ENCODE measurements around the gene PITRM1.
"Not testable (repeated sequence)": the region's sequence is repeated elsewhere in the genome, so short reads cannot be mapped to it uniquely, and the experiment has no call there.

Gene PITRM1

DNA sequence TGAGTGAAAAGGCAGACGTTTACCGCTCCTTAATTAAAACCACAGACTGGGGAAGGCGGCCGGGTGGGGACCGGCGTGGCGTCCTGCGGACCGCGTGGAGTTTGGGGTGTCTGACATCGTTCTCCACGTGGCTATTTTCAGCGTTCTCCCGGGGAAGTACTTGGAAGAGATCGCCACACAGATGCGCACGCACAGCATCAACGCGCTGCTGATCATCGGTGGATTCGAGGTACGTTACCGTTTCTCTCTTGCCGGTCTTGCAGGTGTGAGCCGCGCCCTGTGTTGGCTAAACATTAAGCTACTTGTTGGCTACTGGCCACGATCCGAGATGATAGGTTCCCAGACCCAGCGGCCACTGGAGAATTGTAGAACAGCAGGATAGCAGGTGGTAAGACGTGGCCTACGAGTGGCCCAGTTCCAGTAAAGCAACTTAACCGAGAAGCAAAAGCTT lies 53.9 kb downstream of the PITRM1 start:
- no peak for DNase-seq

DNA sequence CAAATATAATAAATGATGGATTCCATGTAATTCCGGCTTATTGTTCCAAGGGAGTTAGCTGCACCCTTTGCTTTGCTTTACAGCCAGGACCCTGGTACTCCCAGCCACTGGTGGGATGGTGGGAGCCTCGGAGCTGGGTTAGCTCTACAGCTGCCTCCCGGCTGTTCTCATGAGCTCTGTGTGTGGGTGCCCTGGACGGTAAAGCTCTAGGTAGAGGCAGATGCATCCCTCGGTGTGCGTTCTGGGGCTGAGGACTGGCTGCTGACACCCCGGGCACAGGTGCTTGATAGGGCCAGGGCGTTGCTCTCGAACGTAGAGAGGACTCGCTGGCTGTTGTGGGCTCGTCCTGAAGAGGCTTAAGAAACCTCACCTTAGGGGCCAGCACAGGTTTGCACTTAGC lies 55.1 kb downstream of the PITRM1 start:
- DNase-seq = no peak

DNA sequence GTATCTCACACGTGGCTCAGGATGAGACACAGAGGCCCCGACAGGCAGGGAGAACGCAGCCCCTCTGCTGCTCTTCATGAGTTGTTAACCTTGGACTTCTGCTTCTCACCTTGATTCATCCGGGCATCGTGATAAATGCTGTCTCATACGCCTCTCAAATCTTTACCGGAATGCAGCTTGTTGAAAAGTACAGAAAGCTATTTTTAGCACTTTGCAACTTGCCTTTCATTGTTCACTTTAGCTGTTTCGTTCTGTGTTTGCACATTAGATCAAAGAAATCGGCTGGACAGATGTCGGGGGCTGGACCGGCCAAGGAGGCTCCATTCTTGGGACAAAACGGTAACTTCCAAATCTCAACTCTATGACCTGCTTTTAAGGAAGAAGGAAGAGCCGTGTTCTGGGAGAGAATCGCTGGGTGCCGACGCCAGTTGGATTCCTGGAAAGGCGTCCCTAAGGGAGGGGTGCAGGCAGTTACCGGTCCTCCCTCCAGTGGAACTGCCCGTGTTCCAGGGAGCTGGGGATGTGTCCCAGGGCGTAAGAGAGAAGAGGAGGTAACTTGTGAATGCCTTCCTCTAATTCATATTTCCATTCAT lies 56.0 kb downstream of the PITRM1 start:
- no peak for DNase-seq

DNA sequence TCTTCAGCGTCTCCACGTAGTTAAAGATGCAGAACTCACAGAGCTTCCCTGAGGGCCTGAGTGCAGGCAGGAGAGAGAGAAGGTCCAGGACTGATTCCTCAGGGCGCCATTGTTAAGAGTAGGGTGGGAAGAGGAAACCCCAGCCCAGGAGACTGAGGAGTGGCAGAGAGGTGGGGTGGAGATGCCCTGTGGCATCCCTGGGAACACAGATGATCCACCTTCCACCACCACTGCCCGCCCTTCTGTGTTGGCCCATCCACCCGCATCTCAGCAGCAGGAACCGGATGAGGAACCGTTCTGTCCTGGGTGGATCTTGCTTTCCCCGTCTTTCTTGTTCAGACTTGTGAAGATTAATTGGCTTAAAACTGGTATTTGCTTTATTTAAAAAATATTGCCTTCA lies 56.9 kb downstream of the PITRM1 start:
- DNase-seq = no peak

DNA sequence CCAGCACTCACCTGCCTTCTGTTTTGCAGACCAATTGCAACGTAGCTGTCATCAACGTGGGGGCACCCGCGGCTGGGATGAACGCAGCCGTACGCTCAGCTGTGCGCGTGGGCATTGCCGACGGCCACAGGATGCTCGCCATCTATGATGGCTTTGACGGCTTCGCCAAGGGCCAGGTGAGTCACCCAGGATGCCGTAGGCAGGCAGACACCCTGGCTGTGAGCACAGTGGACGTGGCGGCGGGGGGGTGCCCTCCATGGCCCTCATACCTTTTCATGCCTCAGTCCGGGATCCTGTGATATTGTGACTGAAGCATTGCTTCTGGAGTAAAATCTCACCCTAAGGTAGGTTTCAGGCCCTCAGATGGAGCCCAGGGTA lies 59.2 kb downstream of the PITRM1 start:
- no peak for DNase-seq

DNA sequence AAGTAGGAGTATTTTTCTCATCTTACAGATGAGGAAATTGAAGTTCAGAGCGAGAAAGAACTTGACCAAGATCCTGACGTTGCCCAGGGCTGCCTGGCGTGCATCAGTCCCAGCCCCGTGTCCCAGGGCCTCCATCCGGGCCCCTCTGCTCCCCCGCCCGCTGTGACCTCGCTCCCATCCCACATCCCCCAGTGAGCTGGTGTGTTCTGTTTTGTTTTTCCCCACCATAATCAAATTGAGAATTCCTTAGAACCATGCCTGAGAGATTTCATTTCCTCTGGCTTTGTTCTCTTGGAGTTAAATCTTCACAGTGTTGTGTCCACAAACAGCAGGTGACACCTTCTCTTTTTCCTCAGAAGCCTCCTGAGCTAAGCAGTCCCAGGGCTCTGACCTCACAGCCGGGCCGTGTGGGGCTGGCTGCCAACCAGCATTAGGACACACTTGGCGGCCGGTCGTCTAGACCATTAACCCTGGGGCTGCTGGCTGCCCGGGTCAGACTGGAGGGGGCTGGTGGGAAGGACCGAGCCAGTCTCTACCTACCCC lies 60.9 kb downstream of the PITRM1 start:
- DNase-seq = no peak

DNA sequence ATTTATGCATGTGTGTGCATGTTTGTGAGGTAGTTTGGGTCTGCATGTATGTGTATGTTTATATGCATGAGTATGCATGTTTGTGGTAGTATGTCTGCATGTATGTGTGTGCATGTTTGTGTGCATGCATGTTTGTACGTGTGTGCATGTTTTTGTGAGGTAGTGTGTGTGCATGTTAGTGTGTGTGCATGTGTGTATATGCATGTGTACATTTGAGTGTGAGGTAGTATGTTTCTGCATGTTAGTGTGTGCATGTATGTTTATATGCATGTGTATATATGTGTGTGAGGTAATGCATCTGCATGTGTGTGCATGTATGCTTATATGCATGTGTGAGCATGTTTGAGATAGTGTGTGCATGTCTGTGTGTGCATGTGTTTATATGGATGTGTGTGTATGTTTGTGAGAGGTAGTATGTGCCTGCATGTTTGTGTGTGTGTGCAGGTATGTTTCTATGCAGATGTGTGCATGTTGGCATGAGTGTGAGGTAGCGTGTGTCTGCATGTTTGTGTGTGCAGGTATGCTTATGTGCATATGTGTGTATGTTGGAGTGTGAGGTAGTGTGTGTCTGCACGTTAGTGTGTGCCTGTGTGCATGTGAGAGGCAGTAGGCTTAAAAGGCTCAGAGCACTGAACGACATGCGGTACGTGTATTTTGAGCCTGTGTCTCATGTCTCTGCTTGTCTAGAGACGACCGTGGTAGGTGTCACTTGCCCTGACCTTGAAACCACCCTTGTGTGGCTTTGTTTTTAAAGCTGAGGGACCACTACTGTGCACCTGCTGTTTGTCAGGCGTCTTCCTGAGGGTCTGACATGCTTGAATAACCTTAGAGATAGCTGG lies 61.6 kb downstream of the PITRM1 start:
- DNase-seq = no peak

DNA sequence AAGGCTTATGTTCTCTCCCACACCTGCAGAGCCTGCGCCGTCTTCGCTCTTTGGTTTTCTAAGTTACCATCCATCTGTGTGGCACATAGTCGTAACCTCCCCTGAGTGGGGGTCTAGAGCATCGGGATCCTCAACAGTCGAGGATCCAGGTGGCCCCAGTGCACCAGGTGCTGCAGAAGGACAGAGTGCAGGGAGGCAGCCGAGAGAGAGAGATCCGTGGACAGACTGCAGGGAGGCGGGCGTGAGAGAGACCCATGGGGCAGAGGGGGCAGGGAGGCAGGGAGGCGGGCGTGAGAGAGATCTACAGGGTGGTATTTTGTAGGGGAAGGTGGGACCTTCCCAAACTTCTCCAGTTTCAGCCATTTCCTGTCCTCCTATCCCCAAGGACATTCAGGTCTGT lies 62.9 kb downstream of the PITRM1 start:
- no peak for DNase-seq

DNA sequence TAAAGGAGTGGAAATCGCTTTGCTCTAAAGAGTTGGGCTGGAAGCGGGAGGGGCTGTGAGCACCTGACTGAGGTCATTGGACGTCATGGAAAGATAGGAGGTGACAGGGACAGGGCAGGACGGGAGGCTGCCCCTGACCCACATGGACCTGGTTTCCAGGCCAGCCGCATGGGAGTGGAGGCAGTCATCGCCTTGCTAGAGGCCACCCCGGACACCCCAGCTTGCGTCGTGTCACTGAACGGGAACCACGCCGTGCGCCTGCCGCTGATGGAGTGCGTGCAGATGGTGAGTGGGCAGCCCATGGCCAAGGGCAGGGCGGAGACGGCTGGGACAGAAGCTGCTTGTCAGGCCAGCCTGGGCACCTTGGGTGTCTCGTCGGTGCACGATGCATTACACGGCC lies 63.4 kb downstream of the PITRM1 start:
- no peak for DNase-seq

DNA sequence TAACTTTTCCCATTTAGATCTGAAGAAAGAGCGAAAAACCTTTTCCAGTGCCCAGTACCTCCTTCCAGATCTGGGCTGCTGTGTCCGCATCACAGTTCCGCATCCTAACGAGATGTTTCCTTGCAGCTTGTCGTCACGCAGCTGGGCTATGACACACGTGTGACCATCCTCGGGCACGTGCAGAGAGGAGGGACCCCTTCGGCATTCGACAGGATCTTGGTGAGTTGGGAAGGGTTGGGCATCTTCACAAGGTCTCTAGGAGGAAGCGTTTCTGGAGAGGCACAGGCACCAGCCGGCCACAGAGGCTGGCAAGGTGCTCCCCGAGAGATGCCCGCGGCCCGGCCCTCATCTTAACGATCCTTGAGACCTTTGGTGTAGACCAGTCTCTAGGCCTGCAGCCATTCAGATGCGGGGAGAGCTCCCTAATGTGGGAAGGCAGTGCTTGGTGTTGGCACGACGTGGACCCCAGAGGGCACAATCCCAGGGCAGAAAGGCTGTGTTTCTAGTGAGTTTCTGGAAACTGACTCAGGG lies 63.9 kb downstream of the PITRM1 start:
- no peak for DNase-seq

DNA sequence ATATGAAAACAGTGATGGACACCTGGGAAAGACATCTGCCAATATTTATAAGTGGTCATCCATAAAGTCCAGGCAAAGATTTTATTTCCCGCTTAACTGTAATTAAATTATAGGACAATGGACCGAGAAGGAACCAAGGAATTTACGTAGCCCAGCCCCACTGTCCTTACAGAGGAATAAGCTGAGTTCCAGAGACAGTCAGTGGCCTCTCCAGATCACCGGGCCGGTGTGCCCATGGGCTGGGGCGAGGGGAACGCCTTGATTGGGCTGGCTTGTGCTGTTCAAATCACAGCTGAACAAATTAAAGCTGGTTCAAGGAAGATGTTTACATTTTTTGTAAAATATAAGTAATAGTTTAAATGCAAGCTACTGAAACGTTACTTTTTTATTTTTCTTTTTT lies 64.5 kb downstream of the PITRM1 start:
- DNase-seq = no peak

DNA sequence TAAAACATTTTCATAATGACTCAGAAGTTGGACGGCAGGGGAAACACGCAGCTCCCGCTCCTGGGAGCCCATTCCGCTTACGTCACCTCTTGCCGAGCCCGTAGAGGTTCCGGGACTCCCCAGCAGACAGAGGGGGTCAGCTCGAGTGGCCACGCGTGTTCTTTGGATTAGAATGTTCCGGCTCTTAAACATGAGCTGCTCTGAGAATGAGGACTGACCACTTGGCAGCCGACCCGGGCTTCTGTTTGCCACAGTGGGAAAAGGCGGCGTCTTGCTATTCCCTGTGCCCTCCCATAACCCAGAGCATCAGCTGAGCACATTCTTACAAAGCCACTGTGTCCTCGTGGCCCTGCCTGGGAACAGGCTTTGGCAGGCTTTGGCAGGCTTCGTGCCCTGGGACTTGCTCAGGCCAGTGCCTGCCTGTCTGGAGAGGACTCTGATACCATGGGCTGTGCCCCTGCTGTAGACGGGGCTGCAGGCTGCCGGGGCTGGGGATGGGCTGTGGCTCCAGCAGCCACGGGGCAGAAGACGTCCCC lies 65.1 kb downstream of the PITRM1 start:
- DNase-seq = no peak

DNA sequence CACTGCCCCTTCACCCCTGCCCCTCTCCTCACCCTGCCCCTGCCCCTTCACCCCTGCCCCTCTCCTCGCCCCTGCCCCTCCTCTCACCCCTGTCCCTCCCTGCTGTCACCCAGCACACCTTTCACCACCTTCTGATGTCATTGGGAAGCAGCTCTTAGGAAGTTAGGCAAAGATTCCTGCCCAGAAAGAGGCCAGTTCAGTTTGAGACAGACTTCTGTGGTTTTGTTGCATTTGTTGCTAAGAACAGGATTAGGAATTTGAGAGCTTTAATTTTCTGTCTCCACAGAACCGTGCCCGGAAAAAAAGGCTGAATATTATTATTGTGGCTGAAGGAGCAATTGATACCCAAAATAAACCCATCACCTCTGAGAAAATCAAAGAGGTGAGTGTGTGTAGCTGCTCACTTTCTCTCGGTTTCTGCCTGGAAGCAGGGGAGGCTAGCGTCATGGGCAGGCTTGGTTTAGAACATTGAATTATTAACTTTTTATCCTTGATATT lies 65.6 kb downstream of the PITRM1 start:
- DNase-seq = no peak

DNA sequence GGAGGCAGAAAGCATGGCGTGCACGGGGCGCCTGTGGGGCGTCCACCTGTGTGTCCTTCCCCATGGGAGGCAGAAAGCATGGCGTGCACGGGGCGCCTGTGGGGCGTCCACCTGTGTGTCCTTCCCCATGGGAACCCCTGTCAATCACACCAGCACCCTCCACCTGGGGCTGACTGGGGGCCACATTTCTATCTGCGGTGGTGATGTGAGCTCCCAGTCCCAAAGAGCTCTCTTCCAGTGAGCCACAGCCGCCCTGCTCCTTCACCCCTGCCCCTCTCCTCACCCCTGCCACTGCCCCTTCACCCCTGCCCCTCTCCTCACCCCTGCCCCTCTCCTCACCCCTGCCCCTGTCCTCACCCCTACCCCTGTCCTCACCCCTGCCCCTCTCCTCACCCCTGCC lies 66.3 kb downstream of the PITRM1 start:
- not testable (repeated sequence) for DNase-seq

DNA sequence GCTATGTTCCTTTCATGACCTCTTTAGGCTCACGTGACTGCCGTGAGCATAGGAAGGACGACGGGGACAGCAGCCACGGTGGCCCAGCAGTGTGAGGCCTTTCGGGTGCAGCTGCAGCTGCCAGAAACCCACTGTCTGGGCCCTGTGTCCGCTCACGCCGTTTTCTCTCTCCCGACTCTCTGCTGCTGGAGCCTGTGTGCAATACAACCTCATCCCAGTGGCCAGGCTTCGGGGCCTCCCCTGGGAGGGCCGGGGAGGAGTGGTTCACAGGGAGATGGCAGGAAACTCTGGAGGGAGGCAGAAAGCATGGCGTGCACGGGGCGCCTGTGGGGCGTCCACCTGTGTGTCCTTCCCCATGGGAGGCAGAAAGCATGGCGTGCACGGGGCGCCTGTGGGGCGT lies 66.7 kb downstream of the PITRM1 start:
- DNase-seq = no peak

DNA sequence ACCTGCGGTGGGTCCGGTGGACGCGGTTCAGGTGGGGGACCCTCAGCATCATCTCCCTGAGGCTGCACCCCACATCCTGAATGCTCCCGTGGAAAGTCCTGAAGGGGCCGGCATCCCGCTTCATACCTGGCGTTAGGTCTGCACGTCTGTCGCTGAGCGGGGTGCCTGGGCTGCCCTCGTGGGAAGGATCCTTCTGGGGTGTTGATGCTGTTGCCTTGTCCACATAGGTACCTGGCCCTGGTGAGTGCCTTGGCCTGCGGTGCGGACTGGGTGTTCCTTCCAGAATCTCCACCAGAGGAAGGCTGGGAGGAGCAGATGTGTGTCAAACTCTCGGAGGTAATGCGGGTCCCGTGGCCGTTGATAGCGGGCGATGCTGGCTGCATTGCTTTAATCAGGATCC lies 67.4 kb downstream of the PITRM1 start:
- DNase-seq = no peak

DNA sequence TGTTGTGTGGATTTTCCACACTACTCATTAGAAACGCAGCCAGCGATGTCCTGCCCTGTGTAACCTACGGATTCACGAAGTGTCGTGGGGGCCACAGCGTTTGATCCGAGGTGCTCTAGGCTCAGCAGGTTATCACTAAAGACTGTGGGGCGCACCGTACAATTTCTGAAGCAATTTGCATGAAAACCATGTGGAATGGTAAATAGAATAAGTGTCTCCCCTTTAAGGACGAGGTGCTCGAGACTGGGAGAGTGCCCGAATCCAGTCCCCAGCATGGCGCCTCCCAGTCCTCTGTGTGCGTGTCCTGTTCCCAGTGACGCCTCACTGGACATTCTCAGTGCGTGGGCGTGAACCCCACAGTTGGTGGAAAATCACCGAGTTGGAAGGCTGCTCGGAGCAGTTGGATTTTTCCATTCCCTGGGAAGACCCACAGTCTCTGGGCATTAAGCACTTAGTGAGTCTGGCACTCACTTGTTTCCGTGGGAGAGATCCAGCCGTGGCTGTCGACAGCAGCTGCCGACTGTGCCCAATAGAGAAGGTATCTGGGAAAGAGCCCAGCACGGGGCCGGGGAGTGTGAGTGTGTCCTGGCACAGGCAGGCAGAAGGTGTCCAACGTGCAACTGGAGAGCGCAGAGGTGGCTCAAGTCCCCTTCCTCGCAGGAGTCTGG lies 68.2 kb downstream of the PITRM1 start:
- no peak for DNase-seq

DNA sequence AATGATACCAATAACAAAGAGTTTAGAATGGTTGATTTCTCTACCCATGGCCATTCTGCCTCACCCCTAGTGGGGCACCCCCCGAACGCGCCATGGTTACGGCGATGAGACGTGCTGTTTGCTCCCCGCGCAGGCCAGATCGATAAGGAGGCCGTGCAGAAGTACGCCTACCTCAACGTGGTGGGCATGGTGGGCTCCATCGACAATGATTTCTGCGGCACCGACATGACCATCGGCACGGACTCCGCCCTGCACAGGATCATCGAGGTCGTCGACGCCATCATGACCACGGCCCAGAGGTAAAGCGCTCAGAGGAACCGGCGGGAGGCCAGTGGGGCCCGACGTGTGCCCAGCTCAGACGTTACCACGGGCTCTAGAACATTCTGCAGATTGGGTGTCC lies 68.9 kb downstream of the PITRM1 start:
- no peak for DNase-seq

DNA sequence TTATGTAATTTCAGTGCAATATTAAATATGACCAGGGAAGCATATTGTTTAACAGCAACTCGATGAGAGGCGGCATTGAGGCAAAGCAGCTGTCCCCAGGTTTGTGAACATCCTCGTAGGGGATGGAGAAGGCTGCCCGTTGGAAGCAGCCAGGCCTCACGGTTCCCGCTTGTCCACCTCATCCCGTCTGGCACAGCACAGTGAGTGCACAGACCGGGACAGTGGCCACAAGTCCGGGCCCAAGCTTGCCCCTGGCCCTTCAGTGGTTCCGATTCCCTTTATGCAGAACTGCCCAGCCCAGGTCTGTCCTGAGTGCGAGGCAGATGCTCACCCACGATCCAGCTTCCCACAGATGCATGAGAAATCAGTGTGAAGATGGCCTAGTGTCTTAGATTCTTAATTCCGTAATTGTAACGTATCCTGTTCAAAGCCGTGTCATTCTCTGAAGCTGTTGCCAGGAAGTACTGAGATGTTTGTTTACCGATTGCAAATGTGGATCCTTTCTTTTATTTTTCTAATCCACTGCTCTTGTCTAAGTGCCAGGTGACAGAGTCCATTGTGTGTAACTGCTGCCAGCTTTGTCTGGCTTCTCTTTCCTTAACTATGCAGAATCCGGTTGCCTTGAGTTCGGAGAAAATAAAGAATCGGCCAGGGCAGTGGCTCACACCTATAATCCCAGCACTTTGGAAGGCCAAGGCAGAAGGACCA lies 69.7 kb downstream of the PITRM1 start:
- no peak for DNase-seq

DNA sequence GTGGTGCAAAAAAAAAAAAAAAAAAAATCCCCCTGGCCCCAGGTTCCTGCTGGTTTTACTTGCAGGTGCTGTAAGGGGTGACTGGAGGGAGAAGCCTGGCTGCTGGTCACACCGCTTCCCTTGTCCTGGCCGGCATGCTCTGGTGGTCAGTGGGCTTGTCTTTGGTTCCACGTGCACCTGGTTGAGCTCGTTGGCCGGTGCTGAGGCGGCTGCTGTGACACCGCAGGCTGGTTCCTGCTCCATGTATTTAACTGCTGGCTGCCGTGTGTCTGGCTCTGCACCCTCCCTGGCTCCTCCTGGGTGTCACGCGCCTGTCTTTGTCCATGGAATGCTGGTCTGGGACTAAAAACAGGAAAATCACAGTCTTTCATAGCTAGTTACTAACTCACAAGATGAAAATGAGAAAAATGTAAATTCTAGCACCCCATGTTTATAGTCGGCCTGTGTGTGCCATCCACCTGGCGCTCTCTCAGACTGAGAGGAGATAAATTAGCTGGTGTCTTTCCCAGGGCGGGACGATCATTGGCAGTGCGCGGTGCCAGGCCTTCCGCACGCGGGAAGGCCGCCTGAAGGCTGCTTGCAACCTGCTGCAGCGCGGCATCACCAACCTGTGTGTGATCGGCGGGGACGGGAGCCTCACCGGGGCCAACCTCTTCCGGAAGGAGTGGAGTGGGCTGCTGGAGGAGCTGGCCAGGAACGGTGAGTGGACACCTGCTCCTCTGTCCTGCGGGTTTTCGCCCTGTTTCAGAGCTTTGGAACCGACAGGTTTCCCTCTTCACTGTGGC lies 71.5 kb downstream of the PITRM1 start:
- DNase-seq = no peak

DNA sequence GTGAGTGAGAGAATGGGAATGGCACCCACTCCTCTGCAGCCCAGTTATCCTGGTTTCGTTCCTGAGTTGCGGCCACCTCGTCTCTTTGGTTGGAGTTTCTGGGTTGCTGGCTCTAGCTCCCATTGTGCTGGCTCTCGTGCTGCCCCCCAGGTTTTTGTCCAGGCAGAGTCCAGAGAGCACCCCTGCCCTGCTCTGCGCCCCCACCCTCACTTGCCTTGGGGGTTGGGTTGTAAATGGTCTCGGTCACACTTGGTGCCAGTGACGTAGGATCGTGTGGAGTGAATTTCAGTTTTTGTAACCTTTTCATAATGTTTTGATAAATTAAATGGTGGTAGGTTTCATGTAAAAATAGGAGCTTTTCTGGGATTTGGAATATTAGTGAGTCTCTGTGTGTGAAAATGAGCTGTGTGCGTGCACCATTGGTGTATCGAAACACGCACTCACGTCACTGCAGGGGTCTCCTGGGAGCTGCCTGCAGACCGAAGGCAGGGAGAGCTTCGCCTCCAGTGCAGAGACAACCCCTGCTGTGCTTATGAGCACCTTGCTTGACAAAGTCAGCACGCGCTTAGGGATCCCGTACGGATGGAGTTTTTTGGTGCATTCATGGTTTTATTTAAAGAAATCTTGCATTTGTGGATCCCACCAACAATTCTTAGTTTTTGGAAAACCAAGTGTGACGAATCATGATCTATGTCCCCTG lies 72.3 kb downstream of the PITRM1 start:
- DNase-seq = no peak
